Measurements from ENCODE around the gene DYNLT4.

DNA sequence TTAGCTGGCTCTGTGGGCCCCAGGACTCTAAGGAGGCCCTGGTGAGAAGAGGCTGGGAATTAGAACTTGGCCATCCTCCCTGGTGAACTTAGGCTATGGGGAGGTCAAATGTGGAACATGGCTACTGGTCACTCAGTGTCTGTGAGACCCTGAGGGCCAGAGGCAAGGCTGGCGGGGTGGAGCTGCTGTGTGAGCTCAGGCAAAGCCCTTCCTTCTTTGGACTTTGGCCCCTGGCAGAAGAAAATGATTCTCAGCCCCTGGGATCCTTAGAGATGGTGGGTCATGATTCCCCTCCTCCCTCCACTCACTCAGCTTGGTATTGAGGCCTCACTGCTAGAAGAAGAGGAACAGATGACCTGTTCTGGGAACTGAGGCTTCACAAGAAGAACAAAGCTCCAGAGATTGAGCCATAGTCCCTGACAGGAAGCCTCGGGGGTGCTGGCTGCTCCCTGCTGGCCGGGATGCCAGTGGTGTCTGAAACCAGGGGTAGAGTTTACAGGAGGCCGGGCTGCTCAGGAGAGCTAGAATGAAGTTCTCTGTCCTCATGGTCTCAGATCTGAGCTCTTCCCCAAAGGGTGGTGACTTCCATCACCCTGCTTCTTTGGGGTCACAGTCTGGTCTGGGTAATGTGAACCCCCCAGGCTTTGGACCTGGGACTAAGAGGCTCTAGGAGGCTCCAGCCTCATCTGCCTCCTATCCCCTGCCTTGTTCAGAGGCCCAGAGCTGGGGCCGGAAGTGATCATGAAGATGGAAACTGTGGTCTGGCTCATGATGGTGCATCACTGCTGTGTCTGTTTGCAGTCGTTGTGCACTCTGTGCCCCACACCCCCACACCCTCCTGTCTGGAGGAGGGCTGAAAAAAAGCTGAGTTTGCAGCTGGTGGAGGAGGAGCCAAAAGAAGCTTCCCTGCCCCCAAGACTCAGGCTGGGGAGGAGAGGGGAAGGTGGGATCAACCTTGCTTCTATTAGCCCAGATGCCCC, 2.1 kb upstream of the DYNLT4 start:
- TF ChIP-seq, protein P1, sequence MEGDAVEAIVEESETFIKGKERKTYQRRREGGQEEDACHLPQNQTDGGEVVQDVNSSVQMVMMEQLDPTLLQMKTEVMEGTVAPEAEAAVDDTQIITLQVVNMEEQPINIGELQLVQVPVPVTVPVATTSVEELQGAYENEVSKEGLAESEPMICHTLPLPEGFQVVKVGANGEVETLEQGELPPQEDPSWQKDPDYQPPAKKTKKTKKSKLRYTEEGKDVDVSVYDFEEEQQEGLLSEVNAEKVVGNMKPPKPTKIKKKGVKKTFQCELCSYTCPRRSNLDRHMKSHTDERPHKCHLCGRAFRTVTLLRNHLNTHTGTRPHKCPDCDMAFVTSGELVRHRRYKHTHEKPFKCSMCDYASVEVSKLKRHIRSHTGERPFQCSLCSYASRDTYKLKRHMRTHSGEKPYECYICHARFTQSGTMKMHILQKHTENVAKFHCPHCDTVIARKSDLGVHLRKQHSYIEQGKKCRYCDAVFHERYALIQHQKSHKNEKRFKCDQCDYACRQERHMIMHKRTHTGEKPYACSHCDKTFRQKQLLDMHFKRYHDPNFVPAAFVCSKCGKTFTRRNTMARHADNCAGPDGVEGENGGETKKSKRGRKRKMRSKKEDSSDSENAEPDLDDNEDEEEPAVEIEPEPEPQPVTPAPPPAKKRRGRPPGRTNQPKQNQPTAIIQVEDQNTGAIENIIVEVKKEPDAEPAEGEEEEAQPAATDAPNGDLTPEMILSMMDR (IDR thresholded peaks at IDR 0.05): peak in 2 of 5 experiments; percentile 8 to 15
- TF ChIP-seq POLR2A (IDR thresholded peaks at IDR 0.05) (peak; percentile 46), POLR2AphosphoS5 (IDR thresholded peaks at IDR 0.05) (peak in 1 of 3 donors; percentile 40), EP300 (IDR thresholded peaks at IDR 0.05; ENCODE audit: low read depth) (no peak)
